Activated CD4-positive, CD25-positive, alpha-beta regulatory T cell treated with anti-CD3 and anti-CD28 coated beads, Interleukin-2, amount 50 U/mL, for 24 hours (primary cell): ENCODE results near the gene NRSN2.

Source experiments
- ATAC-seq, 2 donors: fragments of 150-1000 bp; cut with Tn5 transposase; one replicate each; pipeline ENCODE4 v1.10.0; 2021; ENCODE audit warnings: mild to moderate bottlenecking in 1 of 2, moderate library complexity in 1 of 2

NRSN2 gene, protein sequence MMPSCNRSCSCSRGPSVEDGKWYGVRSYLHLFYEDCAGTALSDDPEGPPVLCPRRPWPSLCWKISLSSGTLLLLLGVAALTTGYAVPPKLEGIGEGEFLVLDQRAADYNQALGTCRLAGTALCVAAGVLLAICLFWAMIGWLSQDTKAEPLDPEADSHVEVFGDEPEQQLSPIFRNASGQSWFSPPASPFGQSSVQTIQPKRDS

DNA sequence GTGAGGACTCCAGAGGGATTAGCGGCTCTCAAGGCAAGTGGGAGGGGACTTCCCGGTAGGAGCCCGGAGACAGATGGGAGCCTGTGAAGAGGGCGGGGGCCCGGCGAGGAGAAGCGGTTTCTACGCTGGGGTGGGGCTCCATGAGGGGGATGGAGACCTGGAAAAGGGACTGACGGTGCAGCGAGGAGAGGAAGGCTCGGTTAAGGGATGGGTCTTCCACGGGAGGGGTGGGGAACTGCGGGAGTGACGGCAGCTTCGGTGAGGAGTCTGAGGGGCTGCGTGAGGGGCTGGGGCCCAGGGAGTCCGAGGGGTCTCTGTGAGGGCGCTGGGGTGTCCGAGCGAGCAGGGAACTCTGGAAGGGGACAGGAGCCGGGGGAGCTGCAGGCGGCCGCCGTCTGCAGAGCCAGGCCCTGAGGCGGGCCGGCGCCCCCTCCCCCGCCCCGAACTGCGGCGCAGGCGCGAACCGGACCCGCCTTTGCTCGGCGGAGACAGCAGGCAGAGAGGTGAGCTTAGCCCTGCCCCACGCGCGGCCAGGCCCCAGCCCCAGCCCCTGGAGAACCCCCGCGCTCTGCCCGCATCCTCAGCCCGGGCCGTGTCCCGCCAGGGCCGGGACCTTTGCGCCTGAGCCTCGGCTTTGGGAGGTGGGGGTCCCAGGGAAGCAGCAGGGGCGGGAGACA lies at the start of gene NRSN2:
Gene NRSN2, plus strand, starts transcription at position 472 of the 677 bp plus-strand sequence. CDS start 2,533 bp downstream, outside the sequence.
- ATAC-seq = peak; percentile 21 to 31

DNA sequence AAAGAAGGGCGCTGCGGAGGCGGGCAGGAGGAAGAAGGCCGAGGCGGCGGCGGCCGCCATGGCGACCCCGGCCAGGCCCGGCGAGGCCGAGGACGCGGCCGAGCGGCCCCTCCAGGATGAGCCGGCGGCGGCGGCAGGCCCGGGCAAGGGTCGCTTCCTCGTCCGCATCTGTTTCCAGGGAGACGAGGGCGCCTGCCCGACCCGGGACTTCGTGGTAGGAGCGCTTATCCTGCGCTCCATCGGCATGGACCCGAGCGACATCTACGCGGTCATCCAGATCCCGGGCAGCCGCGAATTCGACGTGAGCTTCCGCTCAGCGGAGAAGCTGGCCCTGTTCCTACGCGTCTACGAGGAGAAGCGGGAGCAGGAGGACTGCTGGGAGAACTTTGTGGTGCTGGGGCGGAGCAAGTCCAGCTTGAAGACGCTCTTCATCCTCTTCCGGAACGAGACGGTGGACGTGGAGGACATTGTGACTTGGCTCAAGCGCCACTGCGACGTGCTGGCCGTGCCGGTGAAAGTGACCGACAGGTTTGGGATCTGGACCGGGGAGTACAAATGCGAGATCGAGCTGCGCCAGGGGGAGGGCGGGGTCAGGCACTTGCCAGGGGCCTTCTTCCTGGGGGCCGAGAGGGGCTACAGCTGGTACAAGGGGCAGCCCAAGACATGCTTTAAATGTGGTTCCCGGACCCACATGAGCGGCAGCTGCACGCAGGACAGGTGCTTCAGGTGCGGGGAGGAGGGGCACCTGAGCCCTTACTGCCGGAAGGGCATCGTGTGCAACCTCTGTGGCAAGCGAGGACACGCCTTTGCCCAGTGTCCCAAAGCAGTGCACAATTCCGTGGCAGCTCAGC lies 48.8 kb upstream of the NRSN2 start:
- peak; percentile 14 to 18 for ATAC-seq

DNA sequence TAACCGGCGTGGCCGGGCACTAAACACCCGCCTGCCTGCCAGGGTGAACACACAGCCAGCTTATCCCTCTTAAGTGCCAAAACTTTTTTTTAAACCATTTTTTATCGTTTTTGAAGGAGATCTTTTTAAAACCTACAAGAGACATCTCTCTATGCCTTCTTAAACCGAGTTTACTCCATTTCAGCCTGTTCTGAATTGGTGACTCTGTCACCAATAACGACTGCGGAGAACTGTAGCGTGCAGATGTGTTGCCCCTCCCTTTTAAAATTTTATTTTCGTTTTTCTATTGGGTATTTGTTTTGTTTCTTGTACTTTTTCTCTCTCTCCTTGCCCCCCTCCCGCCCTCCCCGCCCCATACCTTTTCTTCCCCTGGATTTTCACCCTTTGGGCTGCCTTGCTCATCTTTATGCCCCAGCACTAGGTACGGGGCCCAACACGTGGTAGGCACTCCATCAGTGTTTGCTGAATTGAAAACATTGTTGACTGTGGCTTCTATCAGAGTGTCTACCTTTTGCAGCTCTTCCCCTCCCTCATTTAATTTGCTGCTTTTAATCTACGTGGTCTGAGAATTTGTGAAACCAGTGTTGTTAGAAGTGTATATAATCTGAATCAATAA lies 48.0 kb upstream of the NRSN2 start:
- peak in 1 of 2 donors; percentile 14 for ATAC-seq

DNA sequence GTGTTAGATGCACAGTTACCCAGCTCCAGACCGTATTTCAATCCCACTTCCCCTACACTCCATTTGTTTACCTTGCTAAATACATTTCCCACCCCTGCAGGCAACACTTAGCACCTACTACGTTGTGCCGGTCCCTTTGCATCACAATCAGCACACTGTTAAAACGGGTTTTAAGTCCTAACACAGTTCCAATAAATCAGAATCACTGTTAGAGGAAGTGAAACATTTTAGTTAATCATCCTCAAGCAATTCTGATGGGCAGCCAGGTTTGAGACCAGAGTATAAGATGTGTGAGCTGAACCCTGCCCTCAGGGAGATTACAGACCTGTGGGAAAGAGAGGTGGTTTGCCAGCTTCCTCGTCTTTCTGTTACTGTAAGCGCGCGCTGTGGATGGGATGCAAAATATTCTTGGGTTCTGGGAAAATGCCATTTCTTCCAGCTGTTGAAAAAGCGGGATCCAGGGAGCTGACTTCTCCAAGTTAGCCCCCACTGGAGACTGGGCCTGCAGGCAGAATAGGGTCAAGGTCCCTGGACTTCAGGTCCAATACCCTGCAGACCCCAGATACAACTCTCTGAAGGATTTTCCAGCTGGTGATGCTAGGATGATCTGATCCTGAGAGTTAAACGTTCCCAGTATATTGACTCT lies 46.4 kb upstream of the NRSN2 start:
- ATAC-seq = no peak

DNA sequence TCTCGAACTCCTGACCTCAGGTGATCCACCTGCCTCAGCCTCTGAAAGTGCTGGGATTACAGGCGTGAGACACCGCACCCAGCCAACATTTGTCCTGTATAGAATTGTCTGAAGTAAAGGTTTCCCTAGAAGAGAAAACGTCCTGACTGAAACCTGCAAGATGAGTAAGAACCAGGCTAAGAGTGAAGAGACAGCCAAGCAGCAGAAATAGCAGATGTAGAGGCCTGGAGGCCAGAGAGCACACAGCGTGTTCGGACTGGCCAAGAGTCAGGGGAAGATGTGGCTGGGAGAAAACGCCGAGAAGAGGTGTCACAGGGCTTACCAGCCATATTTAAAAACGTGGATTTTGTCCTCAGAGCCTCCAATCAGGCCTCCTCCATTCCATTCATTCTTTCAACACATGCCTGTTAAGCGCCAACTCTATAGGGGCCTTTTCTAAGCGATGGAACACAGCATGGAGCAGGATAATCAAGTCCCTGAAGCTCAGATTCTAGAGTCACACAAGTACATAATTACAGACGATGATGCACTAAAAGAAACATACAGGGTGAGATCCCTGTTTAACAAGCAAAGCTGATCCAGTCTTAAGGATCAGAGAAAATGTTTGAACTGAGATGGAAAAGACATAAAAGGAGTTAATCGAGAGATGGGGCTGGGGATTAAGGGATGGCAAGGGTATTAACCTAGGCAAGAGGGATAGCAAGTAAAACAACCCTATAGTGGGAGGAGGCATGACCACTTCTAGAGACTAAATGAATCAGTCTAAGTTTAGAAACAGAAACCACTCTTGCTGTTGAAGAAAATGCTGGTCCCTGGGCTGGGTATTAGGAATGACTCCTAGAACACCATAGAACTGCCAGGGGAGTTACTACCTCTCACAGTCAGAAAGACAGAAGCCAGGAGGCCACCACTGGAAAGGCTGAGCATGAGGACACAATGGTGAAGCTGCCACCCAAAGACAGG lies 44.7 kb upstream of the NRSN2 start:
- peak; percentile 36 to 56 for ATAC-seq

DNA sequence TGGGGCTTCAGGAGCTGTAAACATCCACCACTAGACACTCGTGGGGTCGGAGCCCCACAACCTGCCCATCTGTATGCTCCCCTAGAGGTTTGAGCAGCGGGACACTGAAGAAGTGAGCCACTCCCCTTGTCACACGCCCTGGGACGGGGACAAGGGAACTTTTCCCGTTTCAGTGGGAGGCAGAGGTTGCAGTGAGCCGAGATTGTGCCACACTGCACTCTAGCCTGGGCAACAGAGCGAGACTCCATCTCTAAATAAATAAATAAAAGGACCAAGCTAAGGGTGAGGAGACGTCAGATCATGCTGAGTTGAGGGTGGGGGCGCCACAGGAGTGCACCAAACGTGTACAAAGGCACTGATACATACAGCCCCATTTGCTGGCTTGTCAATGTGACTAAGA lies 41.2 kb upstream of the NRSN2 start:
- no peak for ATAC-seq

DNA sequence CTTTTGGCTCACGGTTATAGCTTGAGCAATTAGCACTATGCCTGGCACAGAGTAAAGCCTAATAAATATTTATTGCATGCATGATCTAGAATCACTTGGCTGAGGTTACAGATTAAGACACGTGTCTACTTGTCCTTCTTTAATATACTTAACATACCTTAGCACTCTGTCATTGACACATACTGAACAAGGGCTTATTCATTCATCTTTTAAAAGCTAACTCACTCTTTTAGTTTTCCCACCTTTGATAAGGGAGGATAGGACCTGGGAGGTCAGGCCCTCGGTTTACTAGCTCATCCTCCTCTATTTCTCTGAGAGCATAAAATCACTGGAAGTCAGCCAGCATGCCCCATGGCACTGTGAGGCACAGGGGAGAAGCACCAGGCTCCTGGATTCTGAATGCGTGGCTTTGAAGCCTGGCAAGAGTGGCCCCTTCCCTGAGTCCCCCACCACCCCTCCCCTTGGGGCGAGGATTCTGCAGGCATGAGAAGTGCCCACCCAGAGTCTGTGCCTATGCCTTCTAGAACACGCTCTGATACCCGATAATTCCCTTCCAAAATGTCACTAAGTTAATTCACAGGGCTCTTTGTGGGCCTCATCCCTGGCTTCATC lies 38.4 kb upstream of the NRSN2 start:
- ATAC-seq = no peak

DNA sequence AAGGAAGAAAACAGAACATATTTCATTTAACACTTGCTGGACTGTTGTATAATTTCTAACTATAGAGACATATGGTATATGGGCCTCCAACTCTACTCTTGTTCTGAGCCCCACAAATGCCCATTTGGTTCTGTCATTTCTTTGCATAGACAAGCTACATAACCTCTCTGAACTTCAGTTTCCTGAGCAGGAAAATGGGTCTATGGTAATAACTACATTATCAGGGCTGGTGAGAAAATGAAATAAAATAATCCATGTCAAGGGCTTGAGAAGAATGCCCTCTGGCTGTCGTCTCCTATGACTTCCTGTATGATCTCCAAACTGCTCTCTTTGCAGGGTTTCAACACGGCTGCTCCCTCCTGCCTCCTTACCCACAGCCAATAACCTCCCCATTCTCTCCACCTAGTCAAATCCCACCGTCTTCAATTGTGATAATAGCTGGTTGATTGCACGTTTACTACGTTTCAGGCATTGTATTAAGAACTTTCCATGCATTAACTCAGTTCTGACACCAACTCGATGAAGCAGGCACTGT lies 37.5 kb upstream of the NRSN2 start:
- no peak for ATAC-seq

DNA sequence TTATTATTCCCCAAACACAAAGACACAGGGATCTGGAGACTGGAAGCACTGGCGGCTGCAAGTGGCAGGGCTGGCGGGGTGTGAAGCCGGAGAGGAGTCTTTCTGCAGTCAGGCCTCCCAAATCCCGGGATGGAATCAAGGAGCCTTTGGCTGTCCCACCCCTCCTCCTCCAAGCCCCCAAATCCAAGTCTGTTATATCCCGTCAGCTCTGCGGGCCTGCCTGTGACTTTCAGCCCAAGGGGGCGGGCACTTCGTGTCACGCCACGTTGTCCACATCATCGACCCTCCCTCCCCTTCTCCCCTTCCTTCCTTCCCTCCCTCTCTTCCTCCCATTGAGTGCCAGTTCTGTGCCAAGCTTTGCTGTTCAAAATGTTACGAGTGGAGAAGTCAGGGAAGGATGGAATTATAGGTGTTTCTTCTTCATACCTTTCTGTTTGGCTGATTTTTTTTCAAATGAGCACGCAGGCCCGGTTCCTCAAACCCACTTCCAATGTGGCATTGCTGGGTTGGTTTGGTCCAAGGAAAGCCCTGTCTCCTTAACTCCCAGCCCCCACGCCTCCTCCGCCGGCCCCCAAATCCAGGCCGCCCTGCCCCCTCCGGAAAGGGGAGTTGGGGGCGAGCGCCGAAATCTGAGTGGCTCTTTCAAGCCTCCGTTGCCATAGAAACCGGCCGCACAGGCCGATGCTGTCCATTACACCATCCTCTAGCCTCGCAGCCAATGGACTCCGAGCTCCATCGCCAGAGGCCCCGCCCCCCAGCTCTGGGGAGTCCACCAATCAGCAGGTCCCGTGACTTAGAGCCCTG lies 36.9 kb upstream of the NRSN2 start:
- peak; percentile 99 to 100 for ATAC-seq

DNA sequence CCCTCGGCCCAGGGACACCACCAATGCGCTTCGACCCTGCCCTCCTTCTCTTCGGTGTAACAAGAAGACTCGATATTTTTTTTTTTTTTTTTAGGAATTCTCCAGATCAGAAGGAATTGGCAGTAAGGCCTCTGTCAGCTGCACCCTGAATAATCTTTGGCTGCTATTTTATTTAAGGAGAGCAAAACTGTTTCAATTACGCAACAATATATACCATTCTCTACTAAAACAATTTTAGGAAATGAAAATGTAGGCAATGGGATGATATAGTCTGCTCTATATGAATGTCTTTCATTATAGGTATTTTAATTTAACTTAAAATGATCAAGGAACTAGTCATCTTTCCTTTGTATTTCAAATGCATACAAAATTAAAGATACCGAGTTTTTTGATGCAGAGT lies 36.3 kb upstream of the NRSN2 start:
- ATAC-seq = no peak

DNA sequence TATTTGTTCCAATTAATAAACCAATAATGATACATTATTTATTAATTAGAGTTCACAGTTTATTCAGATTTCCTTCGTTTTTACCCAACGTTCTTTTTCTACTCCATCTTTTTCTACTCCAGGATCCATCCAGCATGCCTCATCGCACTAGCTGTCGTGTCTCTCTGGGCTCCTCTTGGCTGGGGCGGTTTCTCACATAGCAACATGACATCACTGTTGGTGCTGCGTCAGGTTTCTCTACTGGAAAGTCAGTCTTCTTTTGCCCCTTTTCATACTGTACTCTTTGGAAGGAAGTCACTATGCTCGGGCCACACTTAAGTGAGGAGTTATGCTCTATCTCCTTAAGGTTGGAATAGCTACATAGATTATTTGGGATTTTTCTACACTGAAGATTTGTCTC lies 35.3 kb upstream of the NRSN2 start:
- no peak for ATAC-seq

DNA sequence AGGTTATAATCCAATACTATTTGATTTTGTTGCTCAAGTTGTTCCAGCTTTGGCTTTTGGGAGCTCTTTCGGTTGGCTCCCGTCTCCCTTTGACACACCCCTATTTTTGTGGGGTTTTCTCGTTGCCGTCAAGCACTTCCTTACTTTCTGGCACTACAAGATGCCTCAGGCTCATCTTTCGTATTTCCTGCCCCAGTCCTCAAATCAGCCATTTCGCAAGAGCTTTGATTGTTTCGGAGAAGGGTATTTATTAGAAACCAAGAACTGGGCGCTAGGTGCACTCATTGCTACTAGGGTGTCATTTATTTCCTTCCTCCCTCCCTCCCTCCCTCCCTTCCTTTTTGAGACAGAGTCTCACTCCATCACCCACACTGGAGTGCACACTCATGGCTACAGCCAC lies 34.8 kb upstream of the NRSN2 start:
- no peak for ATAC-seq

DNA sequence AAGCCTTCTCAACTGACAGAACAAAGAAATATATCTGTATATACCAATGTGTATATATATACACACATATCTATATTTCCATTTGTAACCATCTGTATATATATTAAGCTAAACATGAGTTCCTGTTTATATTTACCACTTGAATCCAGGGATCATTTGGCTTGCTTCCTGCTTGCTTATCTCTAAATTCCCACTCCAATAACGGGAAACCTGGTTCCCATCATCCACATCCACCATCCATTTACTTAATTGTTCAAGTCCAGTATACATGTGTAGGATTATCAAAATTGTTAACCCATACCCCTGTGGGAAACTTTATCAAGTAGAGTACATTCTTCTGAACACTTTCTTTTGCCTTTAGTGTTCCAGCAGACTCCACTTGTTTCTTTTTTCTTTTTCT lies 34.0 kb upstream of the NRSN2 start:
- ATAC-seq = no peak

DNA sequence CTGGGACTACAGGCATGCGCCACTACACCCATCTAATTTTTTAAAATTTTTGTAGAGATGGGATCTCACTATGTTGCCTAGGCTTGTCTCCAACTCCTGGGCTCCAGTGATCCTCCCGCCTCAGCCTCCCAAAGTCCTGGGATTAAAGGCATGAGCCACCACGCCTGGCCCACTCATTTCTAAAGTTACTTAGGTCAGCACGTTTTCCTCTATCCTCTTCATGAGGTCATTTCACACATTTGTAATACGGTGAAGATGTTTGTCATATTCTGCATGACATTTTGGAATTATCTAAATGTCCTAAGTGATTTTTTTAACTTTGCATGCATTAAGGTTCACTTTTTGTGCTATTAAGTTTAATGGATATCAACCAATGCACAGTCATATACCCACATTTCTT lies 33.5 kb upstream of the NRSN2 start:
- no peak for ATAC-seq

DNA sequence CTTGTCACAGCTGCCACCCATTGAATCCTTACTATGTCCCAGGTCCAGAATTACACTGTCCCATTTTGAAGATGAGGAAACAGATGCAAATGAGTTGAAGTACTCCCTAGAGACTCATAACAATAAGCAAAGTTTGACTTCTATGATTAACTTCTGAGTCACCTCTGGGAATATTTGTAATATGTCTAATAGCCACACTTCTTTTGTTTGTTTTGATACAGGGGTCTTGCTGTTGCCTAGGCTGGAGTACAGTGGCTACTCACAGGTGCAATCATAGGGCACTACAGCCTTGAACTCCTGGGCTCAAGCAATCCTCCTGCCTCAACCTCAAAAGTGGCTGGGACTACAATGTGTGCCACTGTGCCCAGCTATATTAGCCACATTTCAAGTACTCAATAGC lies 33.0 kb upstream of the NRSN2 start:
- no peak for ATAC-seq

DNA sequence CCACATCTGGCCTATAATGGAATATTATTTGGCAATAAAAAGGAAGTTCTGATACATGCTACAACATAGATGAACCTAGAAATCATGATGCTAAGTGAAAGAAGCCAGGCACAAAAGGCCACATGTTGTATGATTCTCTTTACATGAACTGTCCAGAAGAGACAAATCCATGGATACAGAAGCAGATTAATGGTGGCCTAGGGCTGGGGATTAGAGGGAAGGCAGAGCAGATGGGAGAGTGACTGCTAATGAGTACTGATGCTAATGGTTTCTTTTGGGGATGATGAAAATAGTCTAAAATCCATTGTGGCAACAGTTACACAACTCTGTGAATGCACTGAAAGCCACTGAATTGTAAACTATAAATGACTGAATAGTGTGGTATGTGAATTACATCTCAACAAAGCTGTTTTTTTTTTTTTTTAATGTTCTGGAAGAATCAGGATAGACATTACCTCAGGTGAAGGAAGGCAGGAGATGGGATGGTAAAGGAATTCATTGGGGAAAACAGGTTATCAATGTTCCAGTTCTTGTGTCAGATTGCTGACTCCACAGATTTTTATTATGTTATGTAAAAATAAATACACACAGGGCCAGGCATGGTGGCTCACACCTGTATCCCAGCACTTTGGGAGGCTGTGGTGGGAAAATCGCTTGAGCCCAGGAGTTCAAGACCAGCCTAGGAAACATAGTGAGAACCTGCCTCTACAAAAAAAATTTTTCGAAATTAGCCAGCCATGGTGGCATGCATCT lies 30.4 kb upstream of the NRSN2 start:
- ATAC-seq = no peak

DNA sequence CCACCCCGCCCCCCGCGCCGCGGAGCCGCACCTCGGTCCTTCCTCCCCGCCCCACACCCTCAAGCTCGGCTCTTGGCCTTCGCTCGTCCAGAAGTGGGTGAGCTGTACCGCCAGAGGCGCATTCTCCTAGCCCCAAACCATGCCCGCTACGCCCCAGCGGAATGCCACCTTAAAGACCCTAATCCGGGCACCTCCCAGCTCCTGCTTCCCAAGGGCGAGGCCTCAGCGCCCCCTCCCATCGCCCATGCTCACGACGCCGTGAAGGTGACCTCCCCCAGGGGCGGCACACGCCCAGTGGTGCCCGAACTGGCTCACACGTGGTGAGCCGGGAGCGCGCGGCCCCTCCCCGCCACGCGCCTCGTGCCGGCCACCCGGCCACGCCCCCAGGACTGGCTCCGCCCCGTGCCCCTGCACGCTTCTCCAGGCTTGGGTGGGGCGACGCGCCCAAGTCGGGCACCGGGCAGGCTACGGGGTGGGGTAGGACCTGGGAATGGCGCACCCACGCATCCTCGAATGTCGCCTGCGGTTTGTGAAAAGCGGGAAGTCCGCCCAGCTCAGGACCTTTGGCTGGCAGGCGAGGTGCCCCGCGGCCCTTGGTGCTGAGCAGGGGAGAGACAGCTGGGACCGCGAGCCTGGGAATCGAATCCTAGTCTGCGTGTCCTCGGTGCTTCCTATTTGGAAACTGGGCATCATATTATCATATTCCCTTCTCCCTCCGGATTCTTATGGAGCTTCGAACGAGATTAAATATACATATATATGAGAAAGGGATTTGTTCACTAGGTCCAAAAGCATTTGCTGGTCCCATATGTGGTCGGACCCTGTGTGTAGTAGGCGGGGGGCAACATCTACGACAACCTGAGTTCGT lies 22.5 kb upstream of the NRSN2 start:
- peak; percentile 74 to 76 for ATAC-seq
